Measurements from ENCODE around the gene SND1. TPM values are rescaled to one million over a fixed set of nuclear protein-coding genes. Genes with fewer than 3 reads are reported as not detected.

SND1 gene
- total RNA-seq, 5 donors from 2014 or later (not counting 1 experiment from before 2014, with no cell fraction given): 137 to 187 (median 154) TPM

GRCh38 chr7:127799535-127800305, 147.7 kb downstream of the SND1 start:
- CTCF ChIA-PET: no interaction called here
- DNase-seq (no peak), ATAC-seq (replicated peaks in 1 of 4) (no peak)
- Histone ChIP-seq H3K9me3 (no peaks in the 10 kb centered on the region), H3K36me3 (ENCODE audit: control insufficient read depth in 2 of 2, extremely low read depth in 1 of 2, insufficient read depth in 1 of 2, low read length in 1 of 2) (no peaks in the 10 kb centered on the region), H3K4me1 (ENCODE audit: control insufficient read depth in 1 of 2, extremely low read depth in 1 of 2, insufficient read depth in 2 of 2, low read length in 2 of 2) (peaks cover 3 to 14% of the 10 kb centered on the region in 2 experiments), H3K4me3 (ENCODE audit: control insufficient read depth in 1 of 2, extremely low read depth in 1 of 2, low read length in 1 of 2) (no peak overlapping the region), H3K27me3 (replicated peaks in 1 of 2; ENCODE audit: control insufficient read depth in 2 of 2, extremely low read depth in 1 of 2, insufficient read depth in 2 of 2, low read length in 1 of 2) (no peaks in the 10 kb centered on the region), H3K27ac (ENCODE audit: low read length) (no peak overlapping the region)
- 100% methylated on average over 1 of the region's 4 CpGs for WGBS (ENCODE audit: insufficient coverage)
- H3K4me3 Mint-ChIP-seq: no peak overlapping the region
- no peaks in the 10 kb centered on the region for H3K27me3 Mint-ChIP-seq
- H3K36me3 Mint-ChIP-seq: no peaks in the 10 kb centered on the region
- H3K9me3 Mint-ChIP-seq: no peaks in the 10 kb centered on the region
- no peak overlapping the region for H3K27ac Mint-ChIP-seq
- POLR2A ChIA-PET: no interaction called here
- peaks cover 18 to 31% (median 30%) of the 10 kb centered on the region in 3 donors for H3K4me1 Mint-ChIP-seq

GRCh38 chr7:127802845-127803244, 150.9 kb downstream of the SND1 start:
- no peak for ATAC-seq (replicated peaks in 1 of 4)
- no peaks in the 10 kb centered on the region for H3K9me3 ChIP-seq
- CTCF ChIA-PET: interaction anchor here in 1 of 2 donors (0.5 kb wide), 1 partner anchor 19 kb away, joined by 3 read pairs; no protein-coding TSS in a partner anchor
- no peak for DNase-seq
- peaks cover 3 to 14% of the 10 kb centered on the region in 2 experiments for H3K4me1 ChIP-seq (ENCODE audit: control insufficient read depth in 1 of 2, extremely low read depth in 1 of 2, insufficient read depth in 2 of 2, low read length in 2 of 2)
- Mint-ChIP-seq H3K27me3 (no peaks in the 10 kb centered on the region), H3K27ac (no peak overlapping the region), H3K9me3 (no peaks in the 10 kb centered on the region), H3K4me3 (no peak overlapping the region), H3K36me3 (peaks cover 21% of the 10 kb centered on the region), H3K4me1 (peaks cover 9 to 28% (median 27%) of the 10 kb centered on the region in 3 donors)
- no peak overlapping the region for H3K27ac ChIP-seq (ENCODE audit: low read length)
- H3K27me3 ChIP-seq (replicated peaks in 1 of 2; ENCODE audit: control insufficient read depth in 2 of 2, extremely low read depth in 1 of 2, insufficient read depth in 2 of 2, low read length in 1 of 2): no peaks in the 10 kb centered on the region
- H3K4me3 ChIP-seq (ENCODE audit: control insufficient read depth in 1 of 2, extremely low read depth in 1 of 2, low read length in 1 of 2): no peak overlapping the region
- POLR2A ChIA-PET: no interaction called here
- peaks cover 0 to 4% of the 10 kb centered on the region in 2 donors for H3K36me3 ChIP-seq (ENCODE audit: control insufficient read depth in 2 of 2, extremely low read depth in 1 of 2, insufficient read depth in 1 of 2, low read length in 1 of 2)
- 93% methylated on average over 5 of the region's 5 CpGs for WGBS (ENCODE audit: insufficient coverage)

DNA sequence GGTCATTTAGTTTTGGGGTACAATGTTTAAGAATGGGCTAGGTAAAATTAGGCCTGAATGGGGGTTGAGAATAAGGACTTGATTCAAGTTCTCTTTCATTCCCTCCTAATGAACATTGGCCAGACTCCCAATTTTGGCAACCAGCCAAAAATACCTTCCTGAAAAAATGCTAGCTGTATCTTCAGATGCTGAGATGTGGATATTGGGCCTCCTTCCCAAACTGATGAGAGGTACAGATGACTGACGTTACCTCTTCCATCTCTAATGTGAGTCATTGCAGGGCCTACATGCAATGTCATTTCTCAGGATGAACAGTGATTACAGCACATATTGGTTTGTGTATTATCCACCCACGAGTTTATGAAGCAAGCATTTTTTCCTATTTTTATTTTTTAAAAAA, 151.6 kb downstream of the SND1 start:
- Histone ChIP-seq H3K4me3 (ENCODE audit: control insufficient read depth in 1 of 2, extremely low read depth in 1 of 2, low read length in 1 of 2) (no peak overlapping the region), H3K27ac (ENCODE audit: low read length) (no peak overlapping the region), H3K36me3 (ENCODE audit: control insufficient read depth in 2 of 2, extremely low read depth in 1 of 2, insufficient read depth in 1 of 2, low read length in 1 of 2) (peaks cover 0 to 4% of the 10 kb centered on the region in 2 donors), H3K27me3 (replicated peaks in 1 of 2; ENCODE audit: control insufficient read depth in 2 of 2, extremely low read depth in 1 of 2, insufficient read depth in 2 of 2, low read length in 1 of 2) (no peaks in the 10 kb centered on the region), H3K9me3 (no peaks in the 10 kb centered on the region), H3K4me1 (ENCODE audit: control insufficient read depth in 1 of 2, extremely low read depth in 1 of 2, insufficient read depth in 2 of 2, low read length in 2 of 2) (peaks cover 3 to 14% of the 10 kb centered on the region in 2 experiments)
- Mint-ChIP-seq H3K4me1 (peaks cover 1 to 22% (median 19%) of the 10 kb centered on the region in 3 donors), H3K9me3 (no peaks in the 10 kb centered on the region), H3K4me3 (no peak overlapping the region), H3K27ac (no peak overlapping the region), H3K27me3 (no peaks in the 10 kb centered on the region), H3K36me3 (peaks cover 23% of the 10 kb centered on the region)
- no peak for DNase-seq
- WGBS (ENCODE audit: insufficient coverage): no CpG with 5 or more reads among the region's 2 CpGs
- CTCF ChIA-PET: interaction anchor here in 1 of 2 donors (1.7 kb wide), 1 partner anchor 12 kb away, joined by 5 read pairs; no protein-coding TSS in a partner anchor
- POLR2A ChIA-PET: interaction anchor here in 1 of 2 donors (0.6 kb wide), 1 partner anchor 46 kb away, joined by 3 read pairs; no protein-coding TSS in a partner anchor
- no peak for ATAC-seq (replicated peaks in 1 of 4)

DNA sequence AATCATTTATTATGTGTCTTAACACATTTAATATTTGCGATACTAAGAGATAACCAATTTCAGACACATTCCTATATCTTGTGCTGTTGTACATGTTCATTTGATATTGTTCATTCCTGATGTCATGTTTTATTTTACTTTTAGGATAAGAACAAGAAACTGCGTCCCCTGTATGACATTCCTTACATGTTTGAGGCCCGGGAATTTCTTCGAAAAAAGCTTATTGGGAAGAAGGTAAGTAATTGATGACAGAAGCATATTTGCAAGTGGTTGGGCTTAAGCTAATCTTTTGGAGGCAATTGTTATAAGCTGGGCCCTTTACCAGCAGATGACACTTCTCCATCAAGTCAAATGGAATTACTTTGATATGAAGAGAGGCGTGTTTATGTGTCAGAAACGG, 155.3 kb downstream of the SND1 start:
- H3K36me3 Mint-ChIP-seq: peaks cover 51% of the 10 kb centered on the region
- no peak overlapping the region for H3K4me3 Mint-ChIP-seq
- peaks cover 20 to 43% (median 29%) of the 10 kb centered on the region in 3 donors for H3K4me1 Mint-ChIP-seq
- no peaks in the 10 kb centered on the region for H3K27me3 Mint-ChIP-seq
- Histone ChIP-seq H3K4me1 (ENCODE audit: control insufficient read depth in 1 of 2, extremely low read depth in 1 of 2, insufficient read depth in 2 of 2, low read length in 2 of 2) (no peaks in the 10 kb centered on the region), H3K27me3 (replicated peaks in 1 of 2; ENCODE audit: control insufficient read depth in 2 of 2, extremely low read depth in 1 of 2, insufficient read depth in 2 of 2, low read length in 1 of 2) (no peaks in the 10 kb centered on the region), H3K9me3 (no peaks in the 10 kb centered on the region), H3K36me3 (ENCODE audit: control insufficient read depth in 2 of 2, extremely low read depth in 1 of 2, insufficient read depth in 1 of 2, low read length in 1 of 2) (peaks cover 0 to 7% of the 10 kb centered on the region in 2 donors), H3K4me3 (ENCODE audit: control insufficient read depth in 1 of 2, extremely low read depth in 1 of 2, low read length in 1 of 2) (no peak overlapping the region), H3K27ac (ENCODE audit: low read length) (no peak overlapping the region)
- H3K27ac Mint-ChIP-seq: no peak overlapping the region
- ChIA-PET POLR2A (interaction anchor here (0.6 kb wide), 2 partner anchors 78 to 1117 kb away, joined by 3 to 4 read pairs; no protein-coding TSS in a partner anchor), CTCF (no interaction called here)
- ATAC-seq (replicated peaks in 1 of 4): no peak
- no peaks in the 10 kb centered on the region for H3K9me3 Mint-ChIP-seq
- DNase-seq: no peak
- WGBS (ENCODE audit: insufficient coverage): 95% methylated on average over 4 of the region's 6 CpGs

- H3K4me3 Mint-ChIP-seq: no peak overlapping the region
- ChIA-PET CTCF (no interaction called here), POLR2A (interaction anchor here (0.6 kb wide), 2 partner anchors 78 to 1117 kb away, joined by 3 to 4 read pairs; no protein-coding TSS in a partner anchor)
- H3K9me3 Mint-ChIP-seq: no peaks in the 10 kb centered on the region
- ATAC-seq (replicated peaks in 1 of 4): no peak
- no peak for DNase-seq
- H3K9me3 ChIP-seq: no peaks in the 10 kb centered on the region
- peaks cover 0 to 7% of the 10 kb centered on the region in 2 donors for H3K36me3 ChIP-seq (ENCODE audit: control insufficient read depth in 2 of 2, extremely low read depth in 1 of 2, insufficient read depth in 1 of 2, low read length in 1 of 2)
- no peak overlapping the region for H3K4me3 ChIP-seq (ENCODE audit: control insufficient read depth in 1 of 2, extremely low read depth in 1 of 2, low read length in 1 of 2)
- WGBS (ENCODE audit: insufficient coverage): no CpG with 5 or more reads among the region's 2 CpGs
- no peaks in the 10 kb centered on the region for H3K27me3 Mint-ChIP-seq
- H3K27ac Mint-ChIP-seq: no peak overlapping the region
- H3K4me1 ChIP-seq (ENCODE audit: control insufficient read depth in 1 of 2, extremely low read depth in 1 of 2, insufficient read depth in 2 of 2, low read length in 2 of 2): no peaks in the 10 kb centered on the region
- H3K36me3 Mint-ChIP-seq: peaks cover 55% of the 10 kb centered on the region
- no peaks in the 10 kb centered on the region for H3K27me3 ChIP-seq (replicated peaks in 1 of 2; ENCODE audit: control insufficient read depth in 2 of 2, extremely low read depth in 1 of 2, insufficient read depth in 2 of 2, low read length in 1 of 2)
- peaks cover 21 to 44% (median 33%) of the 10 kb centered on the region in 3 donors for H3K4me1 Mint-ChIP-seq
- H3K27ac ChIP-seq (ENCODE audit: low read length): no peak overlapping the region
Measured at GRCh38 chr7:127807829-127808228, 155.8 kb downstream of the SND1 start.

- Histone ChIP-seq H3K27me3 (replicated peaks in 1 of 2; ENCODE audit: control insufficient read depth in 2 of 2, extremely low read depth in 1 of 2, insufficient read depth in 2 of 2, low read length in 1 of 2) (no peaks in the 10 kb centered on the region), H3K4me1 (ENCODE audit: control insufficient read depth in 1 of 2, extremely low read depth in 1 of 2, insufficient read depth in 2 of 2, low read length in 2 of 2) (no peaks in the 10 kb centered on the region), H3K27ac (ENCODE audit: low read length) (no peak overlapping the region), H3K36me3 (ENCODE audit: control insufficient read depth in 2 of 2, extremely low read depth in 1 of 2, insufficient read depth in 1 of 2, low read length in 1 of 2) (peaks cover 0 to 7% of the 10 kb centered on the region in 2 donors), H3K4me3 (ENCODE audit: control insufficient read depth in 1 of 2, extremely low read depth in 1 of 2, low read length in 1 of 2) (no peak overlapping the region), H3K9me3 (no peaks in the 10 kb centered on the region)
- Mint-ChIP-seq H3K4me3 (no peak overlapping the region), H3K27ac (no peak overlapping the region), H3K27me3 (no peaks in the 10 kb centered on the region), H3K9me3 (no peaks in the 10 kb centered on the region), H3K4me1 (peaks cover 31 to 50% (median 39%) of the 10 kb centered on the region in 3 donors), H3K36me3 (peaks cover 61% of the 10 kb centered on the region)
- CTCF ChIA-PET: no interaction called here
- DNase-seq: no peak
- POLR2A ChIA-PET: no interaction called here
- WGBS (ENCODE audit: insufficient coverage): 100% methylated on average over 2 of the region's 3 CpGs
- no peak for ATAC-seq (replicated peaks in 1 of 4)
Measured at GRCh38 chr7:127809261-127809702, 157.3 kb downstream of the SND1 start.

All from T-cell (primary cell).